CD4-positive, alpha-beta memory T cell (primary cell): ENCODE results near the gene SEMA6A. TPM values are rescaled to one million over a fixed set of nuclear protein-coding genes. Genes with fewer than 3 reads are reported as not detected.

ENCODE experiments used
- CTCF ChIA-PET: fragments of 350-600 bp; sonication (Branson Sonifier 250); formaldehyde crosslinking; loops from one replicate; lab custom pipeline; 2021; ENCODE audit warnings: inconsistent platforms; ENCODE audit not compliant: partially characterized antibody; lab: Charles Lee
- POLR2A ChIA-PET: fragments of 350-600 bp; sonication (Branson Sonifier 250); formaldehyde crosslinking; loops from one replicate; lab custom pipeline; 2021; ENCODE audit not compliant: partially characterized antibody; lab: Charles Lee
- DNase-seq, 5 donors: peaks; one replicate each; pipeline versions ENCODE4 v3.0.0 to v3.0.0-alpha.2; 2020 to 2022; ENCODE audit warnings: mixed read lengths in 1 of 5
- H3K27ac ChIP-seq: one replicate; pipeline ENCODE4 v1.7.0; 2013; ENCODE audit warnings: low read depth, low read length
- H3K27me3 ChIP-seq: 2 replicates; pipeline ENCODE4 v1.7.0; 2013; ENCODE audit warnings: mild to moderate bottlenecking, low read length, moderate library complexity; ENCODE audit not compliant: insufficient read depth
- H3K36me3 ChIP-seq: 2 replicates; pipeline ENCODE4 v1.7.0; 2013; ENCODE audit warnings: mild to moderate bottlenecking, low read length, moderate library complexity; ENCODE audit not compliant: insufficient read depth
- H3K4me1 ChIP-seq: 2 replicates; pipeline ENCODE4 v1.7.0; 2013; ENCODE audit warnings: mild to moderate bottlenecking, low read length, moderate library complexity; ENCODE audit not compliant: insufficient read depth
- H3K4me3 ChIP-seq, 2 donors: one replicate each; pipeline ENCODE4 v1.7.0; 2013; ENCODE audit warnings: low read length in 2 of 2, mild to moderate bottlenecking in 1 of 2
- H3K9me3 ChIP-seq, 2 donors: one replicate each; pipeline ENCODE4 v1.7.0; 2013; ENCODE audit warnings: low read length in 2 of 2, control low read depth in 1 of 2; ENCODE audit not compliant: control insufficient read depth in 1 of 2
- H3K27ac Mint-ChIP-seq, 7 donors: one replicate each; pipeline ENCODE4 v1.8.0; 2020 to 2021; ENCODE audit warnings: mixed read lengths in 7 of 7, mild to moderate bottlenecking in 6 of 7, inconsistent platforms in 3 of 7, moderate library complexity in 3 of 7
- H3K27me3 Mint-ChIP-seq, 2 donors: one replicate each; pipeline ENCODE4 v1.8.0; 2020 to 2021; ENCODE audit warnings: mixed read lengths in 2 of 2
- H3K36me3 Mint-ChIP-seq, 2 donors: one replicate each; pipeline ENCODE4 v1.8.0; 2020 to 2021; ENCODE audit warnings: mixed read lengths in 2 of 2, inconsistent platforms in 1 of 2, mild to moderate bottlenecking in 1 of 2
- H3K4me1 Mint-ChIP-seq, 4 donors: one replicate each; pipeline ENCODE4 v1.8.0; 2020 to 2021; ENCODE audit warnings: mixed read lengths in 4 of 4, mild to moderate bottlenecking in 1 of 4
- H3K4me3 Mint-ChIP-seq, 8 donors: one replicate each; pipeline ENCODE4 v1.8.0; 2020 to 2021; ENCODE audit warnings: mixed read lengths in 8 of 8, mild to moderate bottlenecking in 7 of 8, moderate library complexity in 6 of 8, inconsistent platforms in 3 of 8
- H3K9me3 Mint-ChIP-seq, 8 donors: one replicate each; pipeline ENCODE4 v1.8.0; 2020 to 2021; ENCODE audit warnings: mixed read lengths in 8 of 8, mild to moderate bottlenecking in 5 of 8, inconsistent platforms in 3 of 8, moderate library complexity in 1 of 8
- intact Hi-C: fragments of 100-400 bp; cut with micrococcal nuclease; formaldehyde crosslinking; loops from one replicate; pipeline ENCODE4 v1.15.1; 2023
- polyA plus RNA-seq, 2 donors: library from polyadenylated mRNA; unstranded; fragments of 300-500 nt; fragmentation: Illumina TruSeq; gene quantifications; one replicate each; pipeline ENCODE4 v1.2.3, GENCODE V29; 2021
- total RNA-seq, 2 experiments: library from RNA; stranded (reverse); gene quantifications; one replicate each; pipeline ENCODE4 v1.2.3, GENCODE V29; 2021

SEMA6A gene
- total and polyA plus RNA-seq, 4 experiments from 2014 or later: 0.20 to 1.2 TPM; not detected in 2

GRCh38 chr5:116456036-116456435, 118.6 kb downstream of the SEMA6A start:
- Mint-ChIP-seq H3K4me3 (no peak overlapping the region), H3K27ac (no peak overlapping the region), H3K36me3 (peaks cover 8 to 16% of the 10 kb centered on the region in 2 donors), H3K4me1 (peaks cover 0 to 7% (median 0%) of the 10 kb centered on the region in 4 donors), H3K27me3 (no peaks in the 10 kb centered on the region), H3K9me3 (no peaks in the 10 kb centered on the region)
- DNase-seq: no peak
- intact Hi-C loops: no loop called here
- Histone ChIP-seq H3K27ac (no peak overlapping the region), H3K36me3 (no peaks in the 10 kb centered on the region), H3K27me3 (no peaks in the 10 kb centered on the region), H3K4me3 (no peak overlapping the region), H3K4me1 (no peaks in the 10 kb centered on the region), H3K9me3 (no peaks in the 10 kb centered on the region)
- POLR2A ChIA-PET: no interaction called here
- CTCF ChIA-PET: no interaction called here

GRCh38 chr5:116455061-116455460, 119.6 kb downstream of the SEMA6A start:
- no peaks in the 10 kb centered on the region for H3K27me3 ChIP-seq
- Mint-ChIP-seq H3K36me3 (peaks cover 11 to 25% of the 10 kb centered on the region in 2 donors), H3K9me3 (no peaks in the 10 kb centered on the region), H3K27ac (no peak overlapping the region), H3K4me3 (no peak overlapping the region), H3K27me3 (no peaks in the 10 kb centered on the region), H3K4me1 (peaks cover 0 to 7% (median 0%) of the 10 kb centered on the region in 4 donors)
- CTCF ChIA-PET: no interaction called here
- intact Hi-C loops: no loop called here
- POLR2A ChIA-PET: no interaction called here
- no peaks in the 10 kb centered on the region for H3K4me1 ChIP-seq
- no peaks in the 10 kb centered on the region for H3K9me3 ChIP-seq
- no peak overlapping the region for H3K27ac ChIP-seq
- H3K36me3 ChIP-seq: no peaks in the 10 kb centered on the region
- no peak overlapping the region for H3K4me3 ChIP-seq
- DNase-seq: no peak

GRCh38 chr5:116454417-116454927, 120.2 kb downstream of the SEMA6A start:
- intact Hi-C loops: no loop called here
- H3K27ac Mint-ChIP-seq: no peak overlapping the region
- H3K4me3 ChIP-seq: no peak overlapping the region
- no peaks in the 10 kb centered on the region for H3K9me3 Mint-ChIP-seq
- no peaks in the 10 kb centered on the region for H3K4me1 ChIP-seq
- peaks cover 11 to 25% of the 10 kb centered on the region in 2 donors for H3K36me3 Mint-ChIP-seq
- H3K27me3 Mint-ChIP-seq: no peaks in the 10 kb centered on the region
- no peak for DNase-seq
- no peaks in the 10 kb centered on the region for H3K36me3 ChIP-seq
- no peak overlapping the region for H3K27ac ChIP-seq
- no peak overlapping the region for H3K4me3 Mint-ChIP-seq
- CTCF ChIA-PET: no interaction called here
- no peaks in the 10 kb centered on the region for H3K27me3 ChIP-seq
- peaks cover 0 to 7% (median 0%) of the 10 kb centered on the region in 4 donors for H3K4me1 Mint-ChIP-seq
- POLR2A ChIA-PET: no interaction called here
- H3K9me3 ChIP-seq: no peaks in the 10 kb centered on the region

GRCh38 chr5:116453988-116454411, 120.6 kb downstream of the SEMA6A start:
- POLR2A ChIA-PET: no interaction called here
- CTCF ChIA-PET: no interaction called here
- H3K36me3 Mint-ChIP-seq: peaks cover 14 to 28% of the 10 kb centered on the region in 2 donors

GRCh38 chr5:116452774-116453368, 121.8 kb downstream of the SEMA6A start:
- ChIA-PET CTCF (no interaction called here), POLR2A (no interaction called here)
- H3K4me1 ChIP-seq: no peaks in the 10 kb centered on the region
- Mint-ChIP-seq H3K27ac (peak overlapping the region in 1 of 7 donors; percentile 23), H3K9me3 (no peaks in the 10 kb centered on the region), H3K4me3 (no peak overlapping the region), H3K4me1 (peaks cover 0 to 7% (median 0%) of the 10 kb centered on the region in 4 donors), H3K27me3 (no peaks in the 10 kb centered on the region), H3K36me3 (peaks cover 14 to 36% of the 10 kb centered on the region in 2 donors)
- H3K9me3 ChIP-seq: no peaks in the 10 kb centered on the region
- no peaks in the 10 kb centered on the region for H3K27me3 ChIP-seq
- no peak overlapping the region for H3K27ac ChIP-seq
- no peak overlapping the region for H3K4me3 ChIP-seq
- no peak for DNase-seq
- intact Hi-C loops: no loop called here
- no peaks in the 10 kb centered on the region for H3K36me3 ChIP-seq

More at GRCh38 chr5:116453988-116454411, 120.6 kb downstream of the SEMA6A start:
- no peaks in the 10 kb centered on the region for H3K9me3 ChIP-seq
- Mint-ChIP-seq H3K27me3 (no peaks in the 10 kb centered on the region), H3K27ac (no peak overlapping the region), H3K4me1 (peaks cover 0 to 7% (median 0%) of the 10 kb centered on the region in 4 donors), H3K4me3 (no peak overlapping the region), H3K9me3 (no peaks in the 10 kb centered on the region)
- DNase-seq: no peak
- H3K27me3 ChIP-seq: no peaks in the 10 kb centered on the region
- intact Hi-C loops: no loop called here
- no peak overlapping the region for H3K27ac ChIP-seq
- H3K4me1 ChIP-seq: no peaks in the 10 kb centered on the region
- no peak overlapping the region for H3K4me3 ChIP-seq
- H3K36me3 ChIP-seq: no peaks in the 10 kb centered on the region

- Histone ChIP-seq H3K36me3 (no peaks in the 10 kb centered on the region), H3K9me3 (no peaks in the 10 kb centered on the region), H3K27ac (no peak overlapping the region), H3K4me1 (no peaks in the 10 kb centered on the region), H3K27me3 (no peaks in the 10 kb centered on the region), H3K4me3 (no peak overlapping the region)
- no peak for DNase-seq
- H3K36me3 Mint-ChIP-seq: peaks cover 16 to 45% of the 10 kb centered on the region in 2 donors
- ChIA-PET CTCF (no interaction called here), POLR2A (no interaction called here)
- no peaks in the 10 kb centered on the region for H3K27me3 Mint-ChIP-seq
- intact Hi-C loops: no loop called here
- H3K4me3 Mint-ChIP-seq: no peak overlapping the region
- no peak overlapping the region for H3K27ac Mint-ChIP-seq
- no peaks in the 10 kb centered on the region for H3K9me3 Mint-ChIP-seq
- peaks cover 0 to 7% (median 0%) of the 10 kb centered on the region in 4 donors for H3K4me1 Mint-ChIP-seq
Measured at GRCh38 chr5:116451905-116452450, 122.6 kb downstream of the SEMA6A start.

- intact Hi-C loops: no loop called here
- Mint-ChIP-seq H3K9me3 (peaks cover 0 to 1% (median 0%) of the 10 kb centered on the region in 8 donors), H3K4me1 (peaks cover 0 to 7% (median 0%) of the 10 kb centered on the region in 4 donors), H3K27me3 (no peaks in the 10 kb centered on the region), H3K27ac (no peak overlapping the region), H3K4me3 (no peak overlapping the region), H3K36me3 (peaks cover 16 to 54% of the 10 kb centered on the region in 2 donors)
- POLR2A ChIA-PET: no interaction called here
- CTCF ChIA-PET: no interaction called here
- Histone ChIP-seq H3K27ac (no peak overlapping the region), H3K36me3 (no peaks in the 10 kb centered on the region), H3K9me3 (no peaks in the 10 kb centered on the region), H3K27me3 (no peaks in the 10 kb centered on the region), H3K4me3 (no peak overlapping the region), H3K4me1 (no peaks in the 10 kb centered on the region)
- no peak for DNase-seq
Measured at GRCh38 chr5:116451066-116451465, 123.6 kb downstream of the SEMA6A start.
